HG03108 (cell line): ENCODE data around the gene FAM72A.
"Not testable (repeated sequence)": the region's sequence is repeated elsewhere in the genome, so short reads cannot be mapped to it uniquely, and the experiment has no call there.

Source experiments
- ATAC-seq: cut with Tn5 transposase; IDR thresholded peaks from one replicate; pipeline ENCODE4 v1.9.1; 2021; ENCODE audit warnings: moderate library complexity; ENCODE audit not compliant: unreplicated experiment

FAM72A gene

GRCh38 chr1:206173110-206173719 lies 29.4 kb downstream of the FAM72A start:
- not testable (repeated sequence) for ATAC-seq

- ATAC-seq, result not testable (repeated sequence)
Measured at GRCh38 chr1:206169794-206170193, 32.8 kb downstream of the FAM72A start.

DNA sequence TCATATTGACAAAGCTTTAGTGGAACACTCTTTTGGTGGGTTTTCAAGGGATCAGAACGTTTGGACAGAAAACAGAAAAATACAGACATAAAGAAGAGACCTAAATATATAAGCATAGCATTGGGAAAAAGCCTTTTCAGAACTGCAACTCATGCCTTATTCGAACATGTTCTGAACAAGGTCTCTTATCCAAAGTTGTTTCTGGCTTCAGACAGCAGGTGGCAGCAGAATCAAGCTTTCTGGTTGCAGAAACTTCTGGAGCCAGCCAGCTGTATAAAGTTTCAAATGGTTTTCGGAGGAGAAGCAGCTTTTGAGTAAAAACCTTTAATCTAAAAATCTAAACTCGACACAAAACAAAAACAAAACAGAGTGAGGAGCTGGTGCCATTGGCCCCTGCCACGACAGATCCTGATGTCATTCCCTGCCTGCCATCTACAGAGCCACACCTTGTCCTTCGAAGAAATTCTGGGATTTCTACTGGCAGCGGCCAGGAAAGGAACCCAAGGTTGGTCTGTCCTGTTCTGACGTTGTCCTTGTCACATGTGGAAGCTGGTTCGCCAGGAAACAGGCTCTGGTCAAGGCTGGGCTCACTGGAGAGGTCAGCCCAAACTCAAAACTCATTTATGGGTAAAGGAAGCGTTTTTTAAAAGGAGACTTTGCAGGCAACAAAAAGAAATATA lies 35.1 kb downstream of the FAM72A start:
- ATAC-seq, result not testable (repeated sequence)

DNA sequence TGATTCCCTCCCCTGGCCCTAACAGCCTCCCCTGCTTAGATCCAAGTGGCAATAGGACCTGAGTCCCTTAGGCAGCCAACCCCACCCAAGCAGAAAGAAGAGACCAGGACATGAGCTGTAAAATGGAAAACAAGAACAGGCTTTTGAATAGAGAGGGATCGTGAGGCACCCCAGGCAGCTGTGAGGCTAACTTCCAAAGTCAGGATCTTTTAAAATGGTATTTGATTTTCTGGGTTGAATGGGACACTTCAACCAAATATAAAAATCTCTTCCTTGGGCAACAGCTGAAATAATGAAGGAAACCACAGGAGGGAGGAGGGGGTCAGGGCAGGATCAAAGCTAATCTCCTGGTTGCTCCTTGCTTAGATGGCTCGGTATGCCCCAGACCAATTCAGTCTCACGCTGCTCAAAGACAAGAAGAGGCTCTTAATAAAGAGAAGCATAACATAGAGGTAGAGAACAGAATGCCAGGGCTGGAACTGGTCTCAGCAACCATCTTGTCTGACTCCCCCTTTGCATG lies 56.8 kb downstream of the FAM72A start:
- ATAC-seq, result no peak

- ATAC-seq, result no peak
Measured at GRCh38 chr1:206144605-206145004, 58.0 kb downstream of the FAM72A start.

DNA sequence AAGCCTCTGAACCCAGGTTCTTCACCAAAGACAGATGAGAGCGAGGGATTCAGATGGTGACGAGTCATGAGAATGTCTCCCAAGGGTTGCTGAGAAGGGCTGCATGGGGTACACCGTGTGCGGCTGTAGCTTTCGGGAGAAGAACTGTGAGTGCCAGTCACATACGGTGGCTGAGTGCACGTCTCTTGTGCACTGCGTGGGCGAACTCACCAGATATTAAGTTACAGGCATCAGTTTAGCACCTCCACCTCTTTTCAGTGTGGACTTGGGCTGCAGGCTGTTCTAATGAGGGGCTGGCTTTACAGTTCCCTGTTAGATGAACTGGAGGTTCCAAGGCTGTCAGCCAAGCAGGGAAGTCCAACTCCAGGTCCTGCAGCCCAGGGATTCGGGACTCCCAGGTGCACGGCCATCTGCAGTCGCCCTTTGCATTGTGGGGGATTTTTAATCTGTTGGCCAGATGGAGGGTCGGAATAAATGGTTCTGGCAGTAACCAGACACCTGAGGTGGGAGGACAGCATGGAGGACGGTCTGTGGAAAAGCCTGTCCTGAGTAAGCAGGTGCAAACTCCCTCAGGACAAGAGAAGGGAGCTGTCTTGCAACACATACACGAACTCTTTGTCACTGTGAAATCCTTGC lies 59.0 kb downstream of the FAM72A start:
- ATAC-seq, result no peak

- ATAC-seq, result no peak
Measured at GRCh38 chr1:206142770-206143169, 59.9 kb downstream of the FAM72A start.

GRCh38 chr1:206142011-206142410 lies 60.6 kb downstream of the FAM72A start:
- no peak for ATAC-seq

GRCh38 chr1:206136241-206136640 lies 66.4 kb downstream of the FAM72A start:
- no peak for ATAC-seq
